Measurements from ENCODE around the gene MCEMP1. TPM values are rescaled to one million over a fixed set of nuclear protein-coding genes. Genes with fewer than 3 reads are reported as not detected.

Gene MCEMP1
- total and polyA plus RNA-seq, 12 donors = 0.17 to 1.2 (median 0.30) TPM; not detected in 5

GRCh38 chr19:7639863-7640348 lies 37.0 kb upstream of the MCEMP1 start:
- Histone ChIP-seq H3K27me3 (peaks cover 4 to 42% (median 27%) of the 10 kb centered on the region in 7 donors), H3K4me3 (no peak overlapping the region), H3K4me1 (peaks cover 0 to 26% (median 3%) of the 10 kb centered on the region in 9 donors), H3K36me3 (peaks cover 0 to 20% (median 0%) of the 10 kb centered on the region in 9 donors), H3K27ac (no peak overlapping the region), H3K9me3 (no peaks in the 10 kb centered on the region)
- intact Hi-C loops (cut with DNase I) = no loop called here
- no peak for DNase-seq
- 96 to 97% methylated on average over 13 of the region's 13 CpGs for WGBS, 2 donors
- ATAC-seq = no peak
- TF ChIP-seq CTCF (IDR thresholded peaks at IDR 0.05) = no peak

- DNase-seq (no peak), ATAC-seq (no peak)
- H3K36me3 ChIP-seq = peaks cover 0 to 20% (median 0%) of the 10 kb centered on the region in 9 donors
- H3K4me3 ChIP-seq = no peak overlapping the region
- no peaks in the 10 kb centered on the region for H3K9me3 ChIP-seq
- intact Hi-C loops (cut with DNase I) = no loop called here
- no peak for TF ChIP-seq CTCF (IDR thresholded peaks at IDR 0.05)
- peaks cover 0 to 26% (median under 1%) of the 10 kb centered on the region in 9 donors for H3K4me1 ChIP-seq
- H3K27me3 ChIP-seq = peaks cover 4 to 42% (median 27%) of the 10 kb centered on the region in 7 donors
- no peak overlapping the region for H3K27ac ChIP-seq
- WGBS, 2 donors = 86 to 95% methylated on average over 11 of the region's 11 CpGs
Observed at GRCh38 chr19:7640803-7641202, 36.1 kb upstream of the MCEMP1 start.

- H3K4me3 ChIP-seq = no peak overlapping the region
- H3K27ac ChIP-seq = no peak overlapping the region
- no peaks in the 10 kb centered on the region for H3K9me3 ChIP-seq
- H3K36me3 ChIP-seq = peaks cover 0 to 26% (median 0%) of the 10 kb centered on the region in 9 donors
- peaks cover 0 to 18% (median 0%) of the 10 kb centered on the region in 9 donors for H3K4me1 ChIP-seq
- WGBS, 2 donors = 82 to 87% methylated on average over 43 of the region's 43 CpGs
- TF ChIP-seq CTCF (IDR thresholded peaks at IDR 0.05) = no peak
- ATAC-seq (no peak), DNase-seq (no peak)
- intact Hi-C loops (cut with DNase I) = no loop called here
- H3K27me3 ChIP-seq = peaks cover 4 to 39% (median 29%) of the 10 kb centered on the region in 7 donors
Observed at GRCh38 chr19:7641290-7642276, 35.3 kb upstream of the MCEMP1 start.

- H3K4me1 ChIP-seq = peaks cover 0 to 16% (median 0%) of the 10 kb centered on the region in 9 donors
- DNase-seq (no peak), ATAC-seq (no peak)
- H3K27me3 ChIP-seq = peaks cover 4 to 39% (median 25%) of the 10 kb centered on the region in 7 donors
- TF ChIP-seq CTCF (IDR thresholded peaks at IDR 0.05) = no peak
- no peak overlapping the region for H3K4me3 ChIP-seq
- H3K9me3 ChIP-seq = no peaks in the 10 kb centered on the region
- no peak overlapping the region for H3K27ac ChIP-seq
- intact Hi-C loops (cut with DNase I) = no loop called here
- peaks cover 0 to 33% (median 0%) of the 10 kb centered on the region in 9 donors for H3K36me3 ChIP-seq
- 89 to 90% methylated on average over 27 of the region's 27 CpGs for WGBS, 2 donors
Observed at GRCh38 chr19:7642295-7643030, 34.4 kb upstream of the MCEMP1 start.
